Left lung (tissue), 10 donors: ENCODE data around the gene TBXAS1. TPM values are rescaled to one million over a fixed set of nuclear protein-coding genes. Genes with fewer than 3 reads are reported as not detected.

Source experiments
- ATAC-seq: fragments of 200-7000 bp; cut with Tn5 transposase; one replicate; pipeline ENCODE4 v1.9.1; 2020; ENCODE audit warnings: moderate library complexity
- DNase-seq, 4 donors: peaks; one replicate each; pipeline ENCODE4 v3.0.0-alpha.2; 2013 to 2020
- H3K27ac ChIP-seq, 2 donors: fragments of 200-600 bp; sonication (generic) in 1 of 2; one replicate each; pipeline versions ENCODE4 v1.5.0 to v1.8.0; 2020 to 2021
- H3K27me3 ChIP-seq, 2 donors: fragments of 200-600 bp; sonication (generic) in 1 of 2; one replicate each; pipeline versions ENCODE4 v1.5.0 to v1.8.0; 2020 to 2021
- H3K36me3 ChIP-seq, 2 donors: fragments of 200-600 bp; sonication (generic) in 1 of 2; one replicate each; pipeline versions ENCODE4 v1.5.0 to v1.8.0; 2020 to 2021
- H3K4me1 ChIP-seq, 2 donors: fragments of 200-600 bp; one replicate each; pipeline ENCODE4 v1.8.0; 2021
- H3K4me3 ChIP-seq, 2 donors: fragments of 200-600 bp; sonication (generic) in 1 of 2; one replicate each; pipeline versions ENCODE4 v1.5.0 to v1.8.0; 2020 to 2021; ENCODE audit warnings: mild to moderate bottlenecking in 1 of 2
- H3K9me3 ChIP-seq, 2 donors: fragments of 200-600 bp; sonication (generic) in 1 of 2; one replicate each; pipeline versions ENCODE4 v1.5.0 to v1.8.0; 2020 to 2021
- intact Hi-C, 2 donors: fragments of 100-400 bp; cut with DNase I; formaldehyde crosslinking; loops; one replicate each; pipeline versions ENCODE4 v1.11.2 to v1.14.2; 2022
- polyA plus RNA-seq, 6 donors: library from polyadenylated mRNA; unstranded; fragments of 120-200 nt; gene quantifications; one replicate each; pipeline ENCODE4 v1.2.1, GENCODE V29; 2013; ENCODE audit not compliant: insufficient read length in 6 of 6
- total RNA-seq, 2 donors: library from RNA; stranded (reverse); fragmentation: NEBNext Ultra II Directional; extraction: Animal tissue kit (Norgen Biotek cat#: 25700); gene quantifications; one replicate each; pipeline ENCODE4 v1.2.1, GENCODE V29; 2021
- TF ChIP-seq, protein P1 (sequence below), 2 donors: fragments of 200-600 bp; sonication (generic) in 1 of 2; IDR thresholded peaks; one replicate each; pipeline versions ENCODE4 v1.5.0 to v1.8.0; 2021; ENCODE audit warnings: antibody characterized with exemption in 2 of 2
- donor health status: DM: no; HTN: yes; CAD: no.
- donor health status: DM: no; HTN: no; CAD: no.

The TBXAS1 gene
- total and polyA plus RNA-seq, 8 donors: 8.2 to 103 (median 9.6) TPM

DNA sequence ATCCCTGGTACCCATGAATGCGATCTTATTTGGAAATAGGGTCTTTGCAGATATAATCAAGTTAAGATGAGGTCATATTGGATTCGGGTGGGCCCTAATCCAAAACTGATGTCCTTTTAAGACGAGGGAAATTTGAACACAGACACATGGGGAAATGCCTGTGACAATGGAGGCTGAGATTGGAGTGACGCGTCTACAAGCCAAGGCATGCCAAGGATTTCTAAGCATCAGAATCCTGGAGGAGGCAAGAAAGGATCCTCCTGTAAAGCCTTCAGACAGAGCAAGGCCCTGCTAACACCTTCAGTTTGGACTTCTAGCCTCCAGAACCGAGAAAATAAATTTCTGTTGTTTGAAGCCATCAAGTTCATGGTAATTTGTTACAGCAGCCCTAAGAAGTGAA is 215.2 kb downstream of the TBXAS1 start:
- H3K9me3 ChIP-seq: no peaks in the 10 kb centered on the region
- peaks cover 0 to 87% of the 10 kb centered on the region in 2 donors for H3K36me3 ChIP-seq
- H3K4me3 ChIP-seq: no peak overlapping the region
- no peaks in the 10 kb centered on the region for H3K27me3 ChIP-seq
- TF ChIP-seq, protein P1, sequence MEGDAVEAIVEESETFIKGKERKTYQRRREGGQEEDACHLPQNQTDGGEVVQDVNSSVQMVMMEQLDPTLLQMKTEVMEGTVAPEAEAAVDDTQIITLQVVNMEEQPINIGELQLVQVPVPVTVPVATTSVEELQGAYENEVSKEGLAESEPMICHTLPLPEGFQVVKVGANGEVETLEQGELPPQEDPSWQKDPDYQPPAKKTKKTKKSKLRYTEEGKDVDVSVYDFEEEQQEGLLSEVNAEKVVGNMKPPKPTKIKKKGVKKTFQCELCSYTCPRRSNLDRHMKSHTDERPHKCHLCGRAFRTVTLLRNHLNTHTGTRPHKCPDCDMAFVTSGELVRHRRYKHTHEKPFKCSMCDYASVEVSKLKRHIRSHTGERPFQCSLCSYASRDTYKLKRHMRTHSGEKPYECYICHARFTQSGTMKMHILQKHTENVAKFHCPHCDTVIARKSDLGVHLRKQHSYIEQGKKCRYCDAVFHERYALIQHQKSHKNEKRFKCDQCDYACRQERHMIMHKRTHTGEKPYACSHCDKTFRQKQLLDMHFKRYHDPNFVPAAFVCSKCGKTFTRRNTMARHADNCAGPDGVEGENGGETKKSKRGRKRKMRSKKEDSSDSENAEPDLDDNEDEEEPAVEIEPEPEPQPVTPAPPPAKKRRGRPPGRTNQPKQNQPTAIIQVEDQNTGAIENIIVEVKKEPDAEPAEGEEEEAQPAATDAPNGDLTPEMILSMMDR (IDR thresholded peaks at IDR 0.05): no peak
- H3K4me1 ChIP-seq: peaks cover 0 to 3% of the 10 kb centered on the region in 2 donors
- ATAC-seq (no peak), DNase-seq (no peak)
- H3K27ac ChIP-seq: no peak overlapping the region
- intact Hi-C loops: no loop called here

DNA sequence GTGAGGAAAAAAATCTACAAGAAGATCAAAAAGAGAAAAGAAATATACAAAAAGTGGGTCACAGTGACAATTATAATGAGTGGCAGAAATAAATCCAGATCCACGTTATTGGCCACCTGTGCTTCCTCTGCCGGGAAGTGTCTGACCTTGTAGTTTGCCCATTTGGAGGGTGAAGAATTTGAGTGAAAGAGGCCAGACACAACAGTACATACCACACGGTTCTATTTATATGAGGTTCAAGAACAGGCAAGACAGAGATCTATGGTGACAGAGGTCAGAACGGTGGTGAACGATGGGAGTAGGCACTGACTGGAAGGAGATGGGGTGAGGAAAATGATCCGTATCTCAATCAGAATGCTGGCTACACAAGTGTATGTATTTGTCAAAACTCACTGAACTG is 216.6 kb downstream of the TBXAS1 start:
- no peak overlapping the region for H3K27ac ChIP-seq
- DNase-seq (no peak), ATAC-seq (no peak)
- intact Hi-C loops: no loop called here
- no peaks in the 10 kb centered on the region for H3K9me3 ChIP-seq
- no peak overlapping the region for H3K4me3 ChIP-seq
- peaks cover 0 to 73% of the 10 kb centered on the region in 2 donors for H3K36me3 ChIP-seq
- H3K4me1 ChIP-seq: peaks cover 0 to 9% of the 10 kb centered on the region in 2 donors
- H3K27me3 ChIP-seq: no peaks in the 10 kb centered on the region
- TF ChIP-seq, protein P1 (IDR thresholded peaks at IDR 0.05): no peak

DNA sequence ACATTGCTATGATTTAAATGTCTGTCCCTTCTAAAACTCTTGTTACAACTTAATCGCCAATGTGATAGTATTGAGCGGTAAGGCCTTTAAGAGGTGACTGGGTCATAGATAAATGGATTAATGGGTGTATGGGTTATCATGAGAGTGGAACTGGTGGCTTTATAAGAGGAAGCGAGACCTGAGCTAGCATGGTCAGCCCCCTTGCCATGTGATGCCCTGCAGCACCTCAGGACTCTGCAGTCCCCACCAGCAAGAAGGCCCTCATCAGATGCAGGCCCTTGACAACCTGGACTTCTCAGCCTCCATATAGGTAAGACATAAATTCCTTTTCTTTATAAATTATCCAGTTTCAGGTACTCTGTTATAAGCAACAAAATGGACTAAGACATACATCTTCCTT is 218.1 kb downstream of the TBXAS1 start:
- TF ChIP-seq, protein P1 (IDR thresholded peaks at IDR 0.05): no peak
- Histone ChIP-seq H3K27ac (no peak overlapping the region), H3K36me3 (peaks cover 0 to 64% of the 10 kb centered on the region in 2 donors), H3K9me3 (no peaks in the 10 kb centered on the region), H3K27me3 (no peaks in the 10 kb centered on the region), H3K4me1 (peaks cover 0 to 9% of the 10 kb centered on the region in 2 donors), H3K4me3 (no peak overlapping the region)
- DNase-seq (no peak), ATAC-seq (no peak)
- intact Hi-C loops: no loop called here

DNA sequence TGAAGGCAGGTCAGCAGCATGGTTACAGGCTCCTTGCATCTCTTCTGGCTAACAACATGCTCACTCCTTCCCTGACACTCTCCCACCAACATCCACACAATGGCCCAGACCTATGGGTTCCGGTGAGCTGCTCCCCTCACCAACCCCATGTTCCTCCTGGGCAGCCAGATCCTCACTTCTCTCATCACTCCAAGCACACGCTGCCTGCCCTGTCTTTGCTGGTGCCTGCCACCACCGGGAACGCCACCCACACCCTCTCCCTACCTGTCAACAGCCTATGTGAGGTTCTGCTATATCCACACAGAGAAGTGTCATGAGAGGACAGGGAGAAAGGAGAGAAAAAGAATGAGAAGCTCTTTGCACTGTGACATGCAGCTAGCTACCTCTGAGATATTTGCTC is 219.1 kb downstream of the TBXAS1 start:
- H3K36me3 ChIP-seq: peaks cover 0 to 57% of the 10 kb centered on the region in 2 donors
- TF ChIP-seq, protein P1 (IDR thresholded peaks at IDR 0.05): no peak
- H3K27ac ChIP-seq: no peak overlapping the region
- no peak overlapping the region for H3K4me3 ChIP-seq
- H3K9me3 ChIP-seq: no peaks in the 10 kb centered on the region
- no peak for ATAC-seq
- no peaks in the 10 kb centered on the region for H3K27me3 ChIP-seq
- no peak for DNase-seq
- H3K4me1 ChIP-seq: peaks cover 0 to 9% of the 10 kb centered on the region in 2 donors
- intact Hi-C loops: no loop called here

DNA sequence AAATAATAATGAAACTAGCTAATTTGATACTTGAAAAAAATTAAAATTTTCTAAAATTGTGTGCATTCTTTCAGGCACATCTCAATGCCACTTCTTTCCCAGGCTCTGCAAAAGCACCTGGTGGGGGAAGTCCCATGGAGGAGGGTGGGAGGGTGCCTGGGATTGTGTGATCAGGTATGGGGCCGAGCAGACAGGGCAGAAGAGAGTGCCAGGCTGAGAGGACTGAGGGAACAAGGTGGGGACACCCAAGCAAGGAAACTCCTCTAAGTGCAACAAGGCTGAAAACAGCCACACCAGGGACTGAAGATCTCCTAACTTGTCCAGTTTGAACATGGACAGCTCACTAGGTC is 219.9 kb downstream of the TBXAS1 start:
- TF ChIP-seq, protein P1 (IDR thresholded peaks at IDR 0.05): no peak
- intact Hi-C loops: no loop called here
- Histone ChIP-seq H3K27me3 (no peaks in the 10 kb centered on the region), H3K4me3 (no peak overlapping the region), H3K4me1 (peaks cover 0 to 10% of the 10 kb centered on the region in 2 donors), H3K9me3 (no peaks in the 10 kb centered on the region), H3K27ac (peak overlapping the region in 1 of 2 donors; percentile 45), H3K36me3 (peaks cover 0 to 59% of the 10 kb centered on the region in 2 donors)
- DNase-seq (no peak), ATAC-seq (no peak)
